GM19452 (cell line): Measurements from ENCODE around the gene NTF3.
"Not testable (repeated sequence)": the region's sequence is repeated elsewhere in the genome, so short reads cannot be mapped to it uniquely, and the experiment has no call there.

Experiments used
- ATAC-seq: cut with Tn5 transposase; IDR thresholded peaks from one replicate; pipeline ENCODE4 v1.9.1; 2021; ENCODE audit not compliant: unreplicated experiment

NTF3 gene

GRCh38 chr12:5524769-5525436, 93.0 kb downstream of the NTF3 start:
- no peak for ATAC-seq

- no peak for ATAC-seq
These were observed 94.0 kb downstream of the NTF3 start for GRCh38 chr12:5525783-5526367.

- no peak for ATAC-seq
These were observed 101.5 kb downstream of the NTF3 start for GRCh38 chr12:5533368-5533767.

GRCh38 chr12:5534426-5535199, 102.7 kb downstream of the NTF3 start:
- ATAC-seq, result no peak

GRCh38 chr12:5535541-5535940, 103.6 kb downstream of the NTF3 start:
- ATAC-seq, result no peak

- ATAC-seq, result not testable (repeated sequence)
These were observed 105.2 kb downstream of the NTF3 start for GRCh38 chr12:5537026-5537615.

GRCh38 chr12:5537771-5538170, 105.9 kb downstream of the NTF3 start:
- no peak for ATAC-seq
